Activated CD8-positive, alpha-beta memory T cell treated with anti-CD3 and anti-CD28 coated beads for 36 hours (primary cell): ENCODE data around the gene CTNNA3. TPM values are rescaled to one million over a fixed set of nuclear protein-coding genes. Genes with fewer than 3 reads are reported as not detected.

ENCODE experiments used
- CTCF ChIA-PET: fragments of 350-600 bp; sonication (Branson Sonifier 250); formaldehyde crosslinking; loops from one replicate; lab custom pipeline; 2021; ENCODE audit warnings: antibody characterized with exemption; lab: Charles Lee
- POLR2A ChIA-PET: fragments of 350-600 bp; sonication (Branson Sonifier 250); formaldehyde crosslinking; loops from one replicate; lab custom pipeline; 2021; ENCODE audit warnings: antibody characterized with exemption; lab: Charles Lee
- total RNA-seq, 2 experiments: library from RNA; stranded (reverse); gene quantifications; one replicate each; pipeline ENCODE4 v1.2.3, GENCODE V29; 2021

Gene CTNNA3
- total RNA-seq, 2 experiments from 2014 or later = not detected

- ChIA-PET POLR2A (no interaction called here), CTCF (no interaction called here)
Measured at GRCh38 chr10:67088036-67088435, 608.0 kb downstream of the CTNNA3 start.

- ChIA-PET POLR2A (no interaction called here), CTCF (no interaction called here)
Measured at GRCh38 chr10:67087135-67087425, 608.9 kb downstream of the CTNNA3 start.

GRCh38 chr10:67086327-67087134 lies 609.5 kb downstream of the CTNNA3 start:
- CTCF ChIA-PET = no interaction called here

GRCh38 chr10:67079126-67079525 lies 616.9 kb downstream of the CTNNA3 start:
- ChIA-PET CTCF (no interaction called here), POLR2A (no interaction called here)

More at GRCh38 chr10:67086327-67087134, 609.5 kb downstream of the CTNNA3 start:
- POLR2A ChIA-PET = no interaction called here

GRCh38 chr10:67077376-67077775 lies 618.6 kb downstream of the CTNNA3 start:
- ChIA-PET CTCF (no interaction called here), POLR2A (no interaction called here)

- ChIA-PET POLR2A (no interaction called here), CTCF (no interaction called here)
Measured at GRCh38 chr10:67076144-67076543, 619.9 kb downstream of the CTNNA3 start.

GRCh38 chr10:67075491-67075971 lies 620.5 kb downstream of the CTNNA3 start:
- ChIA-PET CTCF (no interaction called here), POLR2A (no interaction called here)

- POLR2A ChIA-PET = no interaction called here
Measured at GRCh38 chr10:67072654-67073053, 623.3 kb downstream of the CTNNA3 start.

GRCh38 chr10:67050415-67050814 lies 645.6 kb downstream of the CTNNA3 start:
- POLR2A ChIA-PET = no interaction called here
- CTCF ChIA-PET = no interaction called here

More at GRCh38 chr10:67072654-67073053, 623.3 kb downstream of the CTNNA3 start:
- CTCF ChIA-PET = no interaction called here

- ChIA-PET POLR2A (no interaction called here), CTCF (no interaction called here)
Measured at GRCh38 chr10:67049988-67050387, 646.0 kb downstream of the CTNNA3 start.

- CTCF ChIA-PET = no interaction called here
- POLR2A ChIA-PET = no interaction called here
Measured at GRCh38 chr10:67046507-67046906, 649.5 kb downstream of the CTNNA3 start.

- ChIA-PET CTCF (no interaction called here), POLR2A (no interaction called here)
Measured at GRCh38 chr10:67045404-67045803, 650.6 kb downstream of the CTNNA3 start.

GRCh38 chr10:67043041-67043440 lies 653.0 kb downstream of the CTNNA3 start:
- CTCF ChIA-PET = no interaction called here

GRCh38 chr10:67036808-67037207 lies 659.2 kb downstream of the CTNNA3 start:
- POLR2A ChIA-PET = no interaction called here
- CTCF ChIA-PET = no interaction called here

More at GRCh38 chr10:67043041-67043440, 653.0 kb downstream of the CTNNA3 start:
- POLR2A ChIA-PET = no interaction called here

- ChIA-PET POLR2A (no interaction called here), CTCF (no interaction called here)
Measured at GRCh38 chr10:67033878-67034277, 662.1 kb downstream of the CTNNA3 start.

GRCh38 chr10:67022099-67022498 lies 673.9 kb downstream of the CTNNA3 start:
- CTCF ChIA-PET = no interaction called here
- POLR2A ChIA-PET = no interaction called here

GRCh38 chr10:67017218-67017617 lies 678.8 kb downstream of the CTNNA3 start:
- CTCF ChIA-PET = no interaction called here
- POLR2A ChIA-PET = no interaction called here

- POLR2A ChIA-PET = no interaction called here
- CTCF ChIA-PET = no interaction called here
Measured at GRCh38 chr10:67015225-67015624, 680.8 kb downstream of the CTNNA3 start.

- CTCF ChIA-PET = no interaction called here
Measured at GRCh38 chr10:67011981-67012380, 684.0 kb downstream of the CTNNA3 start.

GRCh38 chr10:67011480-67011879 lies 684.5 kb downstream of the CTNNA3 start:
- ChIA-PET POLR2A (no interaction called here), CTCF (no interaction called here)

More at GRCh38 chr10:67011981-67012380, 684.0 kb downstream of the CTNNA3 start:
- POLR2A ChIA-PET = no interaction called here

GRCh38 chr10:67005981-67006380 lies 690.0 kb downstream of the CTNNA3 start:
- POLR2A ChIA-PET = no interaction called here
- CTCF ChIA-PET = no interaction called here
